DLD1 (cell line): ENCODE measurements around the gene SH2B3.
"Not testable (repeated sequence)": the region's sequence is repeated elsewhere in the genome, so short reads cannot be mapped to it uniquely, and the experiment has no call there.

Experiments used
- in situ Hi-C: cut with HindIII; loops from 2 replicates; pipeline ENCODE4 v1.10.0; 2017; ENCODE audit warnings: low sequenced_read_pairs

Gene SH2B3

GRCh38 chr12:111386885-111387284 is 18.8 kb upstream of the SH2B3 start:
- in situ Hi-C loops, result no loop called here

- in situ Hi-C loops, result no loop called here
Measured at GRCh38 chr12:111387747-111388323, 17.9 kb upstream of the SH2B3 start.

GRCh38 chr12:111389635-111390034 is 16.1 kb upstream of the SH2B3 start:
- in situ Hi-C loops, result no loop called here

- in situ Hi-C loops, result no loop called here
Measured at GRCh38 chr12:111390910-111391309, 14.8 kb upstream of the SH2B3 start.

GRCh38 chr12:111393700-111394300 is 11.9 kb upstream of the SH2B3 start:
- in situ Hi-C loops, result no loop called here

GRCh38 chr12:111394480-111394879 is 11.2 kb upstream of the SH2B3 start:
- in situ Hi-C loops, result no loop called here

DNA sequence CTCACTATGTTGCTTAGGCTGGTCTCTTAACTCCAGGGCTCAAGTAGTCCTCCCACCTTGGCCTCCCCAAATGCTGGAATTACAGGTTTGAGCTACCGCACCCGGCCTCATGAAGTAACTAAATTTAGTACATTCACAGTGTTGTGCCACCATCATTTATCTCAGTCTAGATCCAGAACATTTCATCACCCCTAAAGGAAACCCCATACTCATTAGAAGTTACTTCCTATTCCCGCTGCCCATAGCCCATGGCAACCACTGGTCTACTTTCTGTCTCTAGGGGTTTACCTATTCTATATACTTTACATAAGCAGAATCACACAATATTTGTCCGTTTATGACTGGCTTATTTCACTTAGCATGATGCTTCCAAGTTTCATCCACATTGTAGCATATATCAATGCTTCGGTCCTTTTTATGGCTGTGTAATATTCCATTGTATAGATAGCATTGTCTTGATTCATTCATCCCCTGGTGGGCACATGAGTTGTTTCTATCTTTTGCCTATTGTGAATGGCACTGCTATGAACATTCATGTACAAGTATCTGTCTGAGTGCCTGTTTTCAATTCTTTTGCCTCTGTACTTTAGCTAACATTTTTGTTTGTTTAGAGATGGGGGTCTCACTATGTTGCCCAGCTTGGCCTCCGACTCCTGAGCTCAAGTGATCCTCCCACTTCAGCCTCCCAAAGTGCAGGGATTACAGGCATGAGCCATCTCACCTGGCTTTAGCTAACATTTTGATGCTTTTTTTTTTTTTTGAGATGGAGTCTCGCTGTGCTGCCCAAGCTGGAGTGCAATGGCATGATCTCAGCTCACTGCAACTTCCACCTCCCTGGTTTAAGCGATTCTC is 10.2 kb upstream of the SH2B3 start:
- in situ Hi-C loops, result no loop called here

DNA sequence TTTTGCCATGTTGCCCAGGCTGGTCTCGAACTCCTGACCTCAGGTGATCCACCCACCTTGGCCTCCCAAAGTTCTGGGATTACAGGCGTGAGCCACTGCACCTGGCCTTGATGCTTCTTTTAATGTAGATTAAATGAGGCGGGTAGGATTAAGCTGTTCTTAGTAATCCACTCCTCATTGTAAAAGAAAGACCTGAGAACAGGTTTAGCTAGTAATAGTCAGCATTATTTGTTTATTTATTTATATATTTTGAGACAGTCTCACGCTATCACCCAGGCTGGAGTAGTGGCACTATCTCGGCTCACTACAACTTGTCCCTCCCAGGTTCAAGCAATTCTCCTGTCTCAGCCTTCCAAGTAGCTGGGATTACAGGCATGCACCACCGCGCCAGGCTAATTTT is 9.5 kb upstream of the SH2B3 start:
- in situ Hi-C loops, result not testable (repeated sequence)

DNA sequence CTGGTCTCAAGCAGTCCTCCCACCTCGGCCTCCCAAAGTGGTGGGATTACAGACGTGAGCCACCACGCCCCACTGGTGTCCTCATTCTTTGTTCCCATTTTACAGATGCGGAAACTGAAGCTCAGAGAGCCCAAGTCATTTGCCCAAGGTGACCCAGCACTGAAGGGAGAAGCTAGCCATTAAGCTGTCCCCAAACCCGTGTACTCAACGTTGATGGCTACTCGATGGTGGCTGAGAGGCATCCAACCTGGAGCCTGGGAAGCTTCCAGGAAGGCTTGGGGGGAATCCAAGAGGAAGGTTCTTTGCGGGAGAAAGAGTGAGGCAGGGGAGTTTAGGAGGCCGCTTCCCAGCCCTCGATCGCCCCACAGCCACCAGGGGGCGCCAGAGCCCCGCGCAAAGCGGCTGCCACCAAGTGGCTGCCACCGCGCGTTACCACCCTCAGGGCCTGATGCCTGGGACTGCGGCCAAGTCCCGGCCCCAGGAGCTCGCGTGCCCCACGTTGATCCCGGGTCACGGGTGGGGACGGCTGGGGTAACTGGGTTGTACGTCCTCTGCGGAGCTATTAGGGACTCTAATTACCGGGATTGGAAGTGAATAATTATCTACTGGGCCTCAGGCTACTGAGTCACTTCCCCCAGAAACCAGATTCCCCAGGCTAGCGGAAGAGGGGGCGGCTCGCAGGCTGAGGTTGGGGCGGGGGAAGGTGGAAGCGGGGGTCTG is 8.8 kb upstream of the SH2B3 start:
- in situ Hi-C loops, result no loop called here

GRCh38 chr12:111398530-111398929 is 7.2 kb upstream of the SH2B3 start:
- in situ Hi-C loops, result no loop called here

DNA sequence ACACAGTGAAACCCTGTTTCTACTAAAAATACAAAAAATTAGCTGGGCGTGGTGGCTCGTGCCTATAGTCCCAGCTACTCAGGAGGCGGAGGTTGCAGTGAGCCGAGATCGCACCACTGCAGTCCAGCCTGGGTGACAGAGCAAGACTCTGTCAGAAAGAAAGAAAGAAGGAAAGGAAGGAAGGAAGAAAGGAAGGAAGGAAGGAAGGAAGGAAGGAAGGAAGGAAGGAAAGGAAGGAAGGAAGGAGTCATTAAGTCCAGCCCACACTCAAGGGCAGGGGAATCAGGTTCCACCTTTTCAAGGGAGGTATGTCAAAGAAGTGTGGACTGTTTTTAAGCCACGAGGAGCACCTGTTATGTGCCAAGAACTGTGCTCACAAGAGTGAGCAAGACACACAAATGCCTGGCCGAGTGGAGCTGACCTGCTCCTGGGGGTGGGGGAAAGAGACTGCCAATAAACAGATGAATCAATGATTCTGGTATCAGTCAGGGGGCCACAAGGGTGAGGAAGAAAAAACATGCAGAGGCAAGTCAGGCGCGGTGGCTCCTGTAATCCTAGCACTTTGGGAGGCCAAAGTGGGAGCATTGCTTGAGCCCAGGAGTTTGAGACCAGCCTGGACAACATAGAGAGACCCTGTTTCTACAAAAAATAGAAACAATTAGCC is 5.8 kb upstream of the SH2B3 start:
- in situ Hi-C loops, result not testable (repeated sequence)

DNA sequence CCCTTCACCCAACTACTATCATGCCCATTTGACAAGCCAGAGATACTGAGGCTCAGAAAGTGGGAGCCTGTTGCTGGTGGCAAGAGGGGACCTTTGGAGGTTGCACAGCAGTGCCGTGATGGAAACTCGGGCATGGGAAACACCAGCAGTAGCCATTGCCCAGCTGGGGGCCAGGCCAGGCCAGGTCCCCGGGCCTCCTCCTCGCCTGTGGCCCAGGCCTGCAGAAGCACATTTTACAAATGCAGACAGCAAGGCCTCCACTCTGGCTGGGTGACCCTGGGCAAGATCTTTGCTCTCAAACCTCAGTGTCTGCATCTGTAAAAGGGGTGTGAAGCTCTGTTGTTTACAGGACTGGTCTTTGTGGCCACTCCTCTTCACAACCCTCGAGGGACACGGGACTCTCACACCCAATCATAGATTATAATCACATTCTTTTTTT is 4.5 kb upstream of the SH2B3 start:
- in situ Hi-C loops, result no loop called here

- in situ Hi-C loops, result not testable (repeated sequence)
Measured at GRCh38 chr12:111402490-111402824, 3.3 kb upstream of the SH2B3 start.

DNA sequence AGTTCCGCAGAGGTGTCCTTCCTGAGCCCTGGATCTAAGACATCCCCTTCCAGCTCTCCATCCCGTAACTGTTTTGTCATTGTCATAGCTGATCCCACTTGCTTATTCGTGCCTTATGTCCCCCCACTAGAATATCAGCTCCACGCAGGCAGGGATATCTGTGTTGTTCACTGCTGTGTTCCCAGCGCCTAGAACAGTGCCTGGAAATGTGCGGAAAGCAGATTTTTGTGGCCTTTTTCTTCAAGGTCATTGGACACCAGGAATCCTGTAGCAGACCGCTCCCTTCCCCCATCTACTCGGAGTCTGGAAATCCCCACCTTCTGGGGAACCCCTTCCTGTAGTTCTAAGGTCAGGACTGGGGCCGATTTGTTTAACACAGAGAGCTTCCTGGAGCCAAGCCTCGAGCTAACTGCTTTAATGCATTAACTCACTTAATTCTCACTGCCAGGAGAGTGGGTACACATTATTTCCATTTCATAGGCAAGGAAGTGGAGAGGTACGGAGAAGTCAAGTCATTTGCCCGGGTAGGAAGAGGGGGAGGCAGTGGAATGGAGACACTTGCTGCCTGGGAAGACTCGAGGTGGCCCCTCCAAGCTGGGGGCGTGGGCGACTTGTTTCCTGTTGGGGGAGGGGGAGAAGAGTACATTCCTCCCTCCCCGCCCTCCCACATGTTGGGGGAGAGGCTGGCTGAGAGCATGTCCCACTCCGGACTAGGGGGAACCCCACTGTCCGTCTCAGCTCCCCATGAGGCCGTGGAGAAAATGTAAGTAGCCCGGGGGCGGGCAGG is 1.2 kb upstream of the SH2B3 start:
- in situ Hi-C loops, result no loop called here

DNA sequence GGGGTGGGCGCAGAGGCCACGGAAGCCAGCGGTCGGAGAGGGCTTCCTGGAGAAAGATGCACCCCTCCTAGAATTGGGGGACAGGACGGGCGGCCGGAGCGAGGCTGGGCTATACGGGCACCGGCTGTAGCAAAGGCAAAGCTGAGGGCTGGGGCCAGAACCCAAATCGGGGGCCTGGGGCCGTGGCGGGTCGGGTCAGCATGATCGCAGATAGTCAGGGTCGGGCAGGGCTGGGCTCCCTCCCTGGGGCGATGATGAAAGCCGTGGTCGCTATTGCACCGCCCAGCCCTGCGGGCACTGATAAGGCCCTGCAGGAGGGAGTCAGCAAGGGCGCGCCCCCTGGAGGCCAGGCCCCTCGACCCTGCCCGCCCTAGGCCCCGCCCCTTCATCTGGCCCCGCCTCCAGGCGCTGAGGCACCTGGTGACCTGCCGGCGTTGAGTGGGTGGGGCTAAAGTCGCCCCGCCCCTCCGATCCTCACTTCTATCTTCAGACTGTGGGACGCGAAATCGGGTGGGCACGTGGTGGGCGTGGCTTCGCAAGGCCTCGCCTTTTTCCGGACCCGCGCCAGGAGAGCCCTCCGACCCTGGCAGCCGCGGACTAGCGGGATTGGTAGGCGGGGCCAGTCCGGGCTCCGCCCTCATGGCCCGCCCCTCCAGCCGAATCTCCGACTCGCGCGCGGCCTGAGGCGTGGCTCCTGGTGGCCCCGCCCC is 419 bp upstream of the SH2B3 start:
- in situ Hi-C loops, result no loop called here

DNA sequence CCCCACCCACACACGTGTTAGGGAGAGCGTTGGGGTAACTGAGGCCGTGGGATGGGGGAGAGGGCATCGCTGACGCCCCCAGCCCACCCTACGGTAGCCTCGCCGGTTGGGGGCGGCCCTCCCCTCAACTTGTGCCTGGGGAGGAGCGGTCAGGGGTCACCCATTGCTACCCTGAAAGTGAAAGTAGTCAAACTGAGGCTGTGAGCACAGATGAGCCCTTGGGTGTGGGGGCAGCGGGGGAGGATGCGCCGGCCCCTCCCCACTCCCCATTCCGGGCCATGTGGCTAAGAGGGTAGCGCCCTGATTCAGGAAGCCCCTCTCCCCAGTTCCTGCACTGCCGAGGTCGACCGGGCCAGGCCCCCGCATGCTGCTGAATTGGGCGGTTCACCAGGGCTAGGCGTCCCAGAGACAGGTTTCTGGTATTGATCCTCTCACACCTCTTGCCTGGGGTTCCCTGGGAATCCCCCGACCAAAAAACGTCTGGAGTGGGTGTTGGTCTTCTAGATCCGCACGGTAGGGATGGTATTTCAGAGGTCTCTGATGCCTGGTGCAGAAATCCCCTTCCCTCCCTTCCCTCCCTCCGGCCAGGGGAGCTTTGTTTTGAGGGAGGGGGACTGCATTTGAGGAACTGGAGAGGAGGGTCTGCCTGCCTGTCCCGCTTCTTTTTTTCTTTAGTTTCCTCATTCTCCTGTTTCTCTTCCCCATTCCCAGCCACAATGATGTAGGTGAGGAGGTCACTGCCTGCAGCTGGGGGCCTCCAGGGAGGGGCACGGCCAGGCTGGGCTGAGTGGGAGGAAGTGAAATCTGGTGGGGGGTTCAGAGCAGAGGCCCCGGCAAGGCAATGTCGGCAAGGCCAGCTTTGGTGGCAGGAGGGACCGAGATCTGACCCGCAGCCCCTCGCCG is 1.0 kb downstream of the SH2B3 start:
- in situ Hi-C loops, result no loop called here

GRCh38 chr12:111407377-111408115 is 1.8 kb downstream of the SH2B3 start:
- in situ Hi-C loops, result no loop called here

- in situ Hi-C loops, result no loop called here
Measured at GRCh38 chr12:111408116-111408440, 2.4 kb downstream of the SH2B3 start.
